BJ (cell line): Measurements from ENCODE around the gene YAF2. TPM values are rescaled to one million over a fixed set of nuclear protein-coding genes. Genes with fewer than 3 reads are reported as not detected.
A peak's percentile ranks its signal among the peaks of the same experiment; 100 is the strongest.

Source experiments
- CTCF ChIA-PET: fragments of 350-600 bp; formaldehyde crosslinking; extraction: SDS; loops from one replicate; lab custom pipeline; 2021; ENCODE audit warnings: antibody characterized with exemption, inconsistent platforms; lab: Yijun Ruan, JAX
- POLR2A ChIA-PET: fragments of 300-600 bp; sonication (Branson Sonifier 250); formaldehyde crosslinking; extraction: SDS; loops from one replicate; lab custom pipeline; 2021; ENCODE audit warnings: antibody characterized with exemption; lab: Charles Lee
- DNase-seq: peaks from one replicate; pipeline ENCODE4 v3.0.0-alpha.2; 2011; ENCODE audit warnings: low read depth
- H3K27me3 ChIP-seq: 2 replicates; pipeline ENCODE4 v1.6.0; 2011; ENCODE audit warnings: low read length; ENCODE audit not compliant: control insufficient read depth, insufficient read depth
- H3K36me3 ChIP-seq: 2 replicates; pipeline ENCODE4 v1.5.1; 2011; ENCODE audit warnings: low read length; ENCODE audit not compliant: control insufficient read depth, insufficient read depth
- H3K4me3 ChIP-seq: 2 replicates; pipeline ENCODE4 v1.5.1; 2011; ENCODE audit warnings: low read depth, mild to moderate bottlenecking, control low read depth, low read length
- CTCF ChIP-seq: IDR thresholded peaks from 2 replicates; pipeline ENCODE4 v1.5.1; 2011; ENCODE audit warnings: low read depth, mild to moderate bottlenecking, control low read depth, inconsistent platforms, low read length, moderate library complexity; ENCODE audit not compliant: insufficient read depth
- polyA plus RNA-seq: library from polyadenylated mRNA; depleted of rRNA; stranded (reverse); fragments of >200 nt; gene quantifications from 2 replicates; pipeline ENCODE4 v1.2.3, GENCODE V29; 2011

The YAF2 gene
- polyA plus RNA-seq, 1 experiment, result 10.0 TPM

- POLR2A ChIA-PET, result no interaction called here
Observed at GRCh38 chr12:42129595-42130204, 108.3 kb downstream of the YAF2 start.

GRCh38 chr12:42128888-42129287 lies 109.2 kb downstream of the YAF2 start:
- H3K4me3 ChIP-seq, result no peak overlapping the region
- no peak for DNase-seq
- no peaks in the 10 kb centered on the region for H3K27me3 ChIP-seq
- POLR2A ChIA-PET, result no interaction called here
- H3K36me3 ChIP-seq, result no peaks in the 10 kb centered on the region
- TF ChIP-seq CTCF, result no peak
- CTCF ChIA-PET, result interaction anchor here (0.9 to 1.9 kb wide), 6 partner anchors 29 to 1152 kb away, joined by 3 to 5 read pairs (median 3); no protein-coding TSS in a partner anchor

More at GRCh38 chr12:42129595-42130204, 108.3 kb downstream of the YAF2 start:
- TF ChIP-seq CTCF, result peak; percentile 77
- Histone ChIP-seq H3K27me3 (no peaks in the 10 kb centered on the region), H3K4me3 (no peak overlapping the region), H3K36me3 (no peaks in the 10 kb centered on the region)
- DNase-seq, result no peak
- CTCF ChIA-PET, result interaction anchor here (0.9 to 1.6 kb wide), 2 partner anchors 193 to 242 kb away, joined by 3 to 4 read pairs; no protein-coding TSS in a partner anchor

GRCh38 chr12:42128327-42128726 lies 109.7 kb downstream of the YAF2 start:
- H3K4me3 ChIP-seq, result no peak overlapping the region
- H3K36me3 ChIP-seq, result no peaks in the 10 kb centered on the region
- ChIA-PET CTCF (interaction anchor here (0.8 to 1.9 kb wide), 6 partner anchors 9 to 1153 kb away, joined by 3 to 5 read pairs (median 4); no protein-coding TSS in a partner anchor), POLR2A (no interaction called here)
- no peak for DNase-seq
- H3K27me3 ChIP-seq, result no peaks in the 10 kb centered on the region
- no peak for TF ChIP-seq CTCF

GRCh38 chr12:42126963-42127362 lies 111.1 kb downstream of the YAF2 start:
- DNase-seq, result no peak
- Histone ChIP-seq H3K36me3 (no peaks in the 10 kb centered on the region), H3K27me3 (no peaks in the 10 kb centered on the region), H3K4me3 (no peak overlapping the region)
- POLR2A ChIA-PET, result no interaction called here
- no peak for TF ChIP-seq CTCF
- CTCF ChIA-PET, result no interaction called here

- no peak for TF ChIP-seq CTCF
- CTCF ChIA-PET, result interaction anchor here (1.6 kb wide), 1 partner anchor 206 kb away, joined by 4 read pairs; no protein-coding TSS in a partner anchor
- Histone ChIP-seq H3K36me3 (no peaks in the 10 kb centered on the region), H3K4me3 (no peak overlapping the region), H3K27me3 (no peaks in the 10 kb centered on the region)
- POLR2A ChIA-PET, result no interaction called here
- DNase-seq, result no peak
Observed at GRCh38 chr12:42125388-42125767, 112.7 kb downstream of the YAF2 start.
